HG03175 (cell line): ENCODE results near the gene CNKSR3.

Source experiments
- ATAC-seq: cut with Tn5 transposase; IDR thresholded peaks from one replicate; pipeline ENCODE4 v1.9.1; 2021; ENCODE audit warnings: mild to moderate bottlenecking, moderate library complexity; ENCODE audit not compliant: unreplicated experiment

CNKSR3 gene

DNA sequence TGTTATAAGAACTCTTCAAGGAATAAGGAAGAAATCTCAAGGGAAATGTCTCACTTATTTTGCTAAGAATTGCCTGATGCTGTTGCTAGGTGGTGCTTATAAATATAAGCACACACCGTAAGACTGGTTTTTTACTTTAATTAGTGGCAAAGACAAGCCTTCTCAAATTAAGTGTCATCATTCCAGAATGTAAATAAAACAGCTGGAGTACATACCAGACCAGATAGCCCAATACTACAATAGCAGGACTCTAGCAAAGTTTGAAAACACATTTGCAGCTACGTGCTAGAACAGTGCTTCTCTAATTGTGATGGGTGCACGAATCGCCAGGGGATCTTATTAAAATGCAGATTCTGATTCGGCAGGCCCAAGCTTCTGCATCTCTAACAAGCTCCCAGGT is 6.8 kb downstream of the CNKSR3 start:
- no peak for ATAC-seq

GRCh38 chr6:154502553-154502952 is 7.9 kb downstream of the CNKSR3 start:
- ATAC-seq: no peak

DNA sequence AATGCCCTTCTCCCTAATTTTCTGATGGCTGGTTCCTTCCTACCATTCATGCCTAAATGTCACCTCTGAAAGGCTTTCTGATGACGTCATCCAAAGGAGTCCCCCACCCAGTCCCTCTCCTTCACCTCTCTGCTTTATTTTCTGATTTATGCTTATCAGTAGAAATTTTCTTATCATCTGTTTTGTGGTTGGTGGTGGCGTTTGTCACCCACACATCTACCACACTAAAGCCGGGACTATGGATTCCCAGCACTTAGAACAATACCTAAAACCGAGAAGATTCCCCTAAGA is 9.0 kb downstream of the CNKSR3 start:
- ATAC-seq: no peak

GRCh38 chr6:154500769-154501577 is 9.5 kb downstream of the CNKSR3 start:
- ATAC-seq: no peak

DNA sequence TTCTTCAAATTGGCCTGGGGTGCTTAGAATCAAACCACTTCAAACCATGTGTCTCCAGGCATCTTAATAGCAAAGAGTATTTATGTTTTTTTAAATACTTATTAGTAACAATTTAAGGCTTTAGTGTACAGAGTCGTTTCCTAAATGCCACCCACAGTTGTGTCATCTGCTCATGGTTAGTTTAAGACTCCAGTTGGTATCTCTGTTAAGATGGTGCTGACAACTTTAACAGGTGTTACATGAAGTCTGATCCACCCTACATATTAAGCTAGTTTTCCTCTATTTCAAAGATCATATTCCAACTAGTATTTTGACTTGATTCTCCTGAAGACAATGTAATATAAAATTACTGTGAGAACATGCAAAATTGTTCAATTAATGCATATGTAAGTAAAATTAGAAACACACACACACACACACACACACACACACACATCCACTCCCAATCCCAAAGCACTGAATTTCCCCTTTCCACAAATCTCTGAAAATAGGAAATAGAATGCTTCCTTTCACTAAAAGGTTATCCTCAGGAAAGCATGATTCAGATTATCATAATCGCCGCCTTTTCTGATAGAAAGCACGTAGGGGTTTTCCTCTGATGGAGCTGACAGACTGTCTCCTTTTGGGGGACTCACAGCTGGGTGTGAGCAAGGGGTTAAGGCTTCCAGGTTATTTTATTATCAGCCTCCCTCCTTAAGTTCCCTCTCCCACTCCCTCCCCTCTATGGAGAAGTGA is 10.5 kb downstream of the CNKSR3 start:
- no peak for ATAC-seq

DNA sequence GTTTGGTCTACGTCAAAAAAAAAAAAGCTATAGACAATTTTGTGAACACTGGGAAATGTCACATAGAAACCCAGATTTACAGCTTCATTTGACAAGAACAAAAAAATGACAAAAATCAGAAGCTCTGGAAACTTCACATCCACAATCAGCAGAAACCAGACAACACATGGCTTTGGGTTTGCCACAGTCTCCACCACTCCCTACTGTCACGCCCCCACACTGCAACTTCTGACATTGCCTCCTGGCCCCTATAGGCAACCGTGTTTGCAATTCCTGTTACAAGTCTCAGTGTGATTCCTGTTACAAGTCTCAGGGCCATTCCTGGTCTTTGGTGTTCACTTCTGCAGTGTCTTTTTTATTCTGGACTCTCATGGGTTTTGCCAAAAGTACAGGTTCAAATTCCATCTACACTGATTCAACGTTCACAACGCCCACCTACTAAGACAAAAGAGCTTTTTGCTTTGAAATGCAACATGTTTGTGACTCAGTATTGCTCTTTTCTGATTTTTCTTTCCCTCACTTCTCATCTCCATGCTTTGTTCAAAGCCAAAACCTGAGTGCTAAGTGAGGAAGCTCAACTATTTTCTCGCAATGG is 12.0 kb downstream of the CNKSR3 start:
- no peak for ATAC-seq

- ATAC-seq: no peak
These were observed 13.5 kb downstream of the CNKSR3 start for GRCh38 chr6:154496793-154497517.

GRCh38 chr6:154496186-154496585 is 14.3 kb downstream of the CNKSR3 start:
- no peak for ATAC-seq

DNA sequence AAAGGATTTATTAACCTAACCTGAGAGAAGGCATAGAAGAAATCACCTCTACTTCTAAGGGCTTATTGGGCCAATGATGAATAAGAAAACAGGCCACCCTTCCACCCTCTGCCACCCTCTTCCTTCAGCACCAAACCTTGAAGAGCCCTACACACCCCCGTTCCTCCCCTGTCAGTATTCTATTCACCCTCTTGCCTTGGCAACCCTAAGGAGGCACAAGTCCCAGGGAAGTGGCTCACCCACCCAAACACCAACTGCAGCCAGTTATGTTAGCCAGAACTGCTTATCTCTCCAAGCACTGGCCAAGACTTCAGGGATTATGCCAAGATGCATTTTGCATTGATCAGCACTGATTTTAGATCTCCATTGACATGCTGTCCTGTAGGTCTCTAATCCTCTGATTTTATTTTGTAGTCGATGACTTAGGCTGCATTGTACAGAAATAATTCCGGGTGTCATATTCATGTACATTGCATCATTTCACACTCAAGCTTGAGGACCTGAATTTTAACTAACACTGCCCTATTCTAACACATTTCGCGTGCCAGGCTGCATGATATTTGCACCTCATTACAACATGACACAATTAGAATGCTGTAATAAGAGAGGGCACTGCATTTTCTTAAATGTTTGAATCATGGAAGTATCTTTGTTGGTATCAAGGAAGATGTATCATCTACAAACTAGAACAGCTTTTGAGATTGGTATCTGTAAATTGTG is 15.7 kb downstream of the CNKSR3 start:
- ATAC-seq: no peak

DNA sequence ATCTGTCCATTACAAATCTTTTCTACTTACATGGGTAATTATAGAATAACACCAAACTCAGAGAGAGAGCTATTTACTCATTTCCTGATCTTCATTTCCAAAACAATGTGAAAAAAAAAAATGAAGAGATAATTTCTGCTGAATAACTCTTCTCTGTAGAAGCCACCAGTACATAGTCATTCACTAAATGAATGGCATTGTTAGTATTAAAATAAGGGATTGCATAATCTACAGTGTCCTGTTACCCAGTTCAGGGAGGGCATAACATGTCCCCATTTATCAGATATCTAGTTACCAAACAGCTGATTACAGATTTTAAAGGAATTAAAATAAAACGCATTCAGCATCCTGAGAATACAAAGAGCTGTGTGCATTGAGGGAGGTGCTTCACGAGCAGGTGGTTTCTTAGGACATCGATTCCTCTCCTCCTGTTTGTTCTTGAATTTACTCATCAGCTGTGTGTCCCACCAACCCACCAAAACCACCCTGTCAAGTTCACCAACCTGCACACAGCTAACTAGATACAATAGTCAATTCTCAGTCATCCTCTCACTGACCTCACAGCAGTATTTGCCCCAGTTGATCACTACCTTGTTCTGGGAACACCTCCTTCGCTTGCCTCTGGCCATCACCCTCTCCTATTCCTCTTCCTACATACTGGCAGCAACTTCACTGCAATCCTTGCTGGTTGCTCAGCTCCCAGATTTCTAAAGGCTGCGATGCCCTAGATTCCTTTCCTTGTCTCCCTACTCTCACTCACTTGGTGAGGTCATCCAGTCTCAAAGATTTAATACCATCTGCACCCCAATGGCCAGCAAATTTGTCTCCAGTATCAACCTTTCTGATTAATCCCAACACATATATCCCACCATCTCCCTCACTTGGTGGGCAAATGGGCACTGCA is 18.7 kb downstream of the CNKSR3 start:
- ATAC-seq: no peak

DNA sequence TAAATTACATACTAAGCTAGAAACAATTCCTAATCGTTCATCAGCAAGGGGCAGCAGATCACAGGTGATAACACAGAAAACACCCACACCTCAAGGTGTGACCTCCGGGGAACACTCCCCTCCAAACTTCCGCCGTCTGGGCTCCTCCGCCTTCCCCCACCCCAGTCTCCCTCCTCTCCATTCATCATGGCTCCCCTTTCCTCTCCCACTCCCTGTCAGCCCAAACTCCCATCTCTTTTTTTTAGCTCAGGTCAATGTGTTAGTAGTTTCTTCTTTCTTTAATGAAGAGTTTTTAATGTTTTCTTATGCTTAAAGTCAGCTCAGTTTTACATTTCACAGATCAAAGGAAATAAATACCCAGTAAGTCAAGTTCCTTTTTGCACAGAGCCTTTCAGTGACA is 20.7 kb downstream of the CNKSR3 start:
- no peak for ATAC-seq

DNA sequence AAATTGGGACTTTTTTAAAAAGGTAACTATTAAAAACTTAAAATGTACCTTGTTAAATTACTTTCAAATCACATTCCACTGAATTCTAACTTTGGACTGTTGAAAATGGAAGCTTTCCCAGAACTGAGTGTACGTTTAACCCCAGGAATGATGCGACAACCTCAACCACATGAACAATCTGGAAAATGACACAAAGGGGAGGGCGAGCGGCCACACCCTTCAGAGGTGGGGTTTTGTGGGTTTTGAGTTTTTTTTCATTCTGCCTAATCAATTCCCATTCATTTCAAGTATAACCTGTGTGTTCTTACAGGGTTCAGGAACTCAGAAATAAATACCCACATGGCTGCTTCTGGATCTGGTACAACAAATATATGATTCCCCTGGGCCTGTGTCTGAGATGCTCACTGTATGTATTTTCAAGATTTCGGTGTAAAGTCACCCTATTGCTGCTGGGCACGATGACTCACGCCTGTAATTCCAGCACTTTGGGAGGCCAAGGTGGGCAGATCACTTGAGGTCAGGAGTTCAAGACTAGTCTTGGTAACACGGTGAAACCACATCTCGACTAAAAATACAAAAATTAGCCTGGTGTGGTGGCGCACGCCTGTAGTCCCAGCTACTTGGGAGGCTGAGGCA is 21.6 kb downstream of the CNKSR3 start:
- no peak for ATAC-seq

- ATAC-seq: no peak
These were observed 22.3 kb downstream of the CNKSR3 start for GRCh38 chr6:154488248-154488593.

DNA sequence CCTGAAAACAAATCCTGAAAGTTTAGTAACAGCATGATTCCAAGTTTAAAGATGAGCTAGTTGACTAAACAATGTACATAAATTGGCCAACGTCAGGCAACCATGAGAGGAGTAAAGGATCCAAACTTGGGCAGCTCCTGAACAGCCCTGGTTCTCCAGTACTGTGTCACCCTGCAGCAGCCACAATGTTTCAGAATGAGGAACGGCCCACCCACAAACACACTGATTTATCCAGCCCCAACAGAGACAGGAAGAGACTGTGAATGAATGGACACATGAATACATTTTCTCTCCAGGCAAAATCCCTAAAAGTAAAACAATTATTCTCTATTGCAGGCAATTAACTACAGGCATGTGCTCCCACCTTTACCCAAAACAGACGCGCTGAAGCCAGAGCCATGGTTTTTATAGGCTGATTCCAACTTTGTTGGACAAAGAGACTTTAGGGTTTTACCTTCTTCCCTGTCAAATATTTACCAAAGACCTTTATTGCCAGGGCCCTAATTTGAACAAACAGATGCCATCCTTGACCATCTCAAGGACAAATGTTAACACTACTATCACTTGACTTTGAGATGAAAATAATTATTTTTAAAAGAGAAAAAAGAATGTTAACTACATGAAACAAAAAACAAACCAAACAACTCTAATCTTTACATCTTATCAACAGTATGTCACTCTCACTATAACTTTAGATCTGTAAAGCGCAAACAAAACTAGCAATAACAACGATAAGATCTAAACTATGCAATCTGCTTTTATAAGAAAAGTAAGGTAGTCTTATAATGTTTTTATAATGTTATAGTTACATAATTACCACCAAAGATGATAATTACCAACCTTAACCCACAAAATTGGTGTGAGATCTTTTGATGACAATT is 22.9 kb downstream of the CNKSR3 start:
- ATAC-seq: no peak

DNA sequence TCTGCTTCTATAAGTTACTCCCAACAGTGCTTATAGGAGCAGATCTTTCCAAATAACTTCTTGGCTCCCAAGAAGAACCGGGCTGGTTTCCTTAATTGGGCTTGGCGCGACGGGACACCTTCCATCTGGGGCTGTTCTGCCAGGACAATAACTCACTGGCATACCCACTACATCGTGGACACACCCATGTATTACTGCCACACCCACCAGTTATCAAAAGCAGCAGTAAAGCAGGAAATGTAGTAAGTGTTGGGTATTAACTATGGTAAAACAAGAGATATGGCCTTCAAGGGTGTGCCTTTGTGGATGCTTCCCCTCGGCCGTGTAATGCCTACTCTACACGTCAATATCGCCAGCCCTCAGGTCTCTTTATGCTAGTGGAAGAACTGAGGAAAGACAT is 24.7 kb downstream of the CNKSR3 start:
- ATAC-seq: no peak

- no peak for ATAC-seq
These were observed 25.5 kb downstream of the CNKSR3 start for GRCh38 chr6:154484942-154485341.

DNA sequence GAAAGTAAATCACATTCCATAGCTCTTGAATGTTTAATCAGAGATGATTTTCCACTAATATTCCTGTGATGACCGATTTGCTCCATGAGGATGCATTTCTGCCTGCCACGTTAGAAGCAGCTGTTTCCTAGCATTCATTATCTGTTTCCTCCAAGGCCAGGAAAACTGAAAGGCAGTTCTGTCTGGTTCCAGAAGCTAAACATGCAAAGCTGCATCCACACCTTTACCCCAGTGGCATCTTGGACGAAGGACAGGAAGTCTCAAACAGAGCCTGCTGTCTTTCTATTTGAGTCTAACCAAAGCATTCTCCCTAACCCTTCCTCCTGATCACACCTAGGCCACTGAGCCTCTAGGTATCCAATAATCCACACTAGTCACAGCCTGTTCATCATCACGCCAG is 27.6 kb downstream of the CNKSR3 start:
- ATAC-seq: no peak

DNA sequence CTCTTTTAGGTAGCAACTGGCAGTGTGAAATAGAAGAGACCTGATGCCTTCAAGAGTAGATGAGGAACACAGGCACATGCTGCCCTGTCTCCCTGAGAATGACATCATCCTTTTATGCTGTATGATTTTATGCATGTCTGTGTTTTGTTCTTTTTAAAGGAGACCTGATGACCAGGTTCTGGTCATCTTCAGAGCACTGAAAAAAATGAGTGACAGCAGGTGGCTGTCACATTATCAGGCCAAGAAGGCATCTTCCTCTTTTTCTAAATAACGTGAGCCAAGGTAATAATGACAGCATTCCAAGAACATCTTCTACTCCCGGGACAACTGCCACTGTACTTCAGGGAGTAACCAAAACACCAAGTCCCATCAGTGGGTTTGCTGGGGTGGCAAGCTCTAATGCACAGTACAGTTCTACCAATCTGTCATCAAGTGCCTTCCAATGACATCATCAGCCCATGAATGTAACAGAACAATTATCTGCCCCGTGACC is 28.9 kb downstream of the CNKSR3 start:
- no peak for ATAC-seq
